HUES6 (cell line): ENCODE measurements around the gene TMOD4.
A peak's percentile ranks its signal among the peaks of the same experiment; 100 is the strongest.

Source experiments
- H3K27ac ChIP-seq: 2 replicates; pipeline ENCODE4 v1.7.0; 2013; ENCODE audit warnings: low read depth, mild to moderate bottlenecking, low read length, inconsistent platforms
- H3K27me3 ChIP-seq: 2 replicates; pipeline ENCODE4 v1.6.1; 2013; ENCODE audit warnings: low read length; ENCODE audit not compliant: control insufficient read depth, insufficient read depth
- H3K36me3 ChIP-seq: 2 replicates; pipeline ENCODE4 v1.6.1; 2013; ENCODE audit warnings: low read length; ENCODE audit not compliant: control insufficient read depth, insufficient read depth
- H3K4me1 ChIP-seq: 2 replicates; pipeline ENCODE4 v1.6.1; 2013; ENCODE audit warnings: low read length; ENCODE audit not compliant: control insufficient read depth, insufficient read depth
- H3K4me3 ChIP-seq: 2 replicates; pipeline ENCODE4 v1.5.1; 2013; ENCODE audit warnings: low read depth, low read length
- H3K9ac ChIP-seq: one replicate; pipeline ENCODE4 v1.6.1; 2013; ENCODE audit warnings: mild to moderate bottlenecking, low read length
- H3K9me3 ChIP-seq: 2 replicates; pipeline ENCODE4 v1.6.1; 2013; ENCODE audit warnings: low read depth, low read length; ENCODE audit not compliant: control insufficient read depth, insufficient read depth

Gene TMOD4

GRCh38 chr1:151142411-151143056 is 33.2 kb downstream of the TMOD4 start:
- Histone ChIP-seq H3K9me3 (no peaks in the 10 kb centered on the region), H3K36me3 (peaks cover 7% of the 10 kb centered on the region; the same call in 1 of the 2 replicates), H3K9ac (no peak overlapping the region), H3K27me3 (peaks cover 21% of the 10 kb centered on the region), H3K4me3 (no peak overlapping the region), H3K4me1 (peaks cover 36% of the 10 kb centered on the region), H3K27ac (no peak overlapping the region)

GRCh38 chr1:151137789-151138188 is 38.0 kb downstream of the TMOD4 start:
- H3K36me3 ChIP-seq, result peaks cover 32% of the 10 kb centered on the region
- H3K27ac ChIP-seq, result no peak overlapping the region
- no peak overlapping the region for H3K4me3 ChIP-seq
- H3K4me1 ChIP-seq, result peaks cover 8% of the 10 kb centered on the region
- H3K9ac ChIP-seq, result no peak overlapping the region
- peaks cover 9% of the 10 kb centered on the region; the same call in 1 of the 2 replicates for H3K27me3 ChIP-seq
- H3K9me3 ChIP-seq, result no peaks in the 10 kb centered on the region

GRCh38 chr1:151135433-151136385 is 40.1 kb downstream of the TMOD4 start:
- no peaks in the 10 kb centered on the region for H3K9me3 ChIP-seq
- peaks cover 15% of the 10 kb centered on the region; the same call in 1 of the 2 replicates for H3K4me1 ChIP-seq
- H3K36me3 ChIP-seq, result peaks cover 32% of the 10 kb centered on the region
- no peak overlapping the region for H3K4me3 ChIP-seq
- peaks cover 18% of the 10 kb centered on the region; the same call in 1 of the 2 replicates for H3K27me3 ChIP-seq
- no peak overlapping the region for H3K27ac ChIP-seq
- H3K9ac ChIP-seq, result no peak overlapping the region

- H3K36me3 ChIP-seq, result peaks cover 32% of the 10 kb centered on the region
- peaks cover 16% of the 10 kb centered on the region; the same call in 1 of the 2 replicates for H3K4me1 ChIP-seq
- H3K27ac ChIP-seq, result no peak overlapping the region
- no peaks in the 10 kb centered on the region for H3K9me3 ChIP-seq
- H3K9ac ChIP-seq, result no peak overlapping the region
- H3K4me3 ChIP-seq, result no peak overlapping the region
- H3K27me3 ChIP-seq, result peaks cover 18% of the 10 kb centered on the region; the same call in 1 of the 2 replicates
Observed at GRCh38 chr1:151134991-151135390, 40.8 kb downstream of the TMOD4 start.

- H3K9ac ChIP-seq, result no peak overlapping the region
- H3K4me1 ChIP-seq, result peaks cover 16% of the 10 kb centered on the region; the same call in 1 of the 2 replicates
- H3K9me3 ChIP-seq, result no peaks in the 10 kb centered on the region
- H3K36me3 ChIP-seq, result peaks cover 29% of the 10 kb centered on the region
- no peak overlapping the region for H3K4me3 ChIP-seq
- no peak overlapping the region for H3K27ac ChIP-seq
- H3K27me3 ChIP-seq, result peaks cover 18% of the 10 kb centered on the region; the same call in 1 of the 2 replicates
Observed at GRCh38 chr1:151134396-151134795, 41.4 kb downstream of the TMOD4 start.

GRCh38 chr1:151133018-151133806 is 42.6 kb downstream of the TMOD4 start:
- no peak overlapping the region for H3K27ac ChIP-seq
- peak overlapping the region; percentile 56 for H3K4me3 ChIP-seq

DNA sequence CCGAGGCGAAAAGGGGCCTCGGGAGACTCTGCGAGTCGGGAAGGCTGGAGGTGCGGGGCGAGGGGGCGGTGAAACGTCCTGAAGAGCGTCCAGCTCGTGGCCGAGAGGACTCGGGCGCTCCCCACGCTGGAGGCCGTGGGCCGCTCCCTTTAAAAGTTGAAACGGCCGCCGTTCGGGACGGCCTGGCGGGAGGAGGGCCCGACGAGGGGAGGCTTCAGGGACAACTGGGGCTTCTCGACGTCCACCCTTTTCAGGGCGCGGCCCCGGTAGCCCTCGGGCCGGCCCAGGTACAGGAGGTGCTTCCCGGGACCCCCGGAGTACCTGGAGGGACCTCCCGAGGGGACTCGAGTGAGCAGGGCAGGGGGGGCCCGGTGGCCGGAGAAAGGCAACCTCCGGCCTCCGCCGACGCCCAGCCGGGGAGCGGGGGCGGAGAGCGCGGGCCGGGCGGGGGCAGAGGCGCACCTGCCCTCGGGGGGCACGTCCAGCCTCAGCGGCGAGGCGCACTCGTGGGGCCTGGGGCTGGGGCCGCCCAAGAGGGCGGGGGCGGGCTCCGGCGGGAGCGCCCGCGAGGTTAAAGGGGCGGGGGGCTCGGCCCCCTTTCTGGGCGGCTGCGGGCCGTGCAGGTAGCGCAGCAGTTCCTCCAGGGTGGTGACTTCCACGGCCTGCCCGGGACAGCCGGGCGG is 43.3 kb downstream of the TMOD4 start:
- H3K36me3 ChIP-seq, result peaks cover 26% of the 10 kb centered on the region
- H3K4me3 ChIP-seq, result peak overlapping the region; percentile 56
- H3K27ac ChIP-seq, result no peak overlapping the region; the same call in 1 of the 2 replicates
- no peaks in the 10 kb centered on the region for H3K9me3 ChIP-seq
- H3K9ac ChIP-seq, result no peak overlapping the region
- peaks cover 16% of the 10 kb centered on the region; the same call in 1 of the 2 replicates for H3K4me1 ChIP-seq
- peaks cover 18% of the 10 kb centered on the region; the same call in 1 of the 2 replicates for H3K27me3 ChIP-seq

More at GRCh38 chr1:151133018-151133806, 42.6 kb downstream of the TMOD4 start:
- Histone ChIP-seq H3K4me1 (peaks cover 16% of the 10 kb centered on the region; the same call in 1 of the 2 replicates), H3K9ac (no peak overlapping the region), H3K27me3 (peaks cover 18% of the 10 kb centered on the region; the same call in 1 of the 2 replicates), H3K36me3 (peaks cover 26% of the 10 kb centered on the region), H3K9me3 (no peaks in the 10 kb centered on the region)

DNA sequence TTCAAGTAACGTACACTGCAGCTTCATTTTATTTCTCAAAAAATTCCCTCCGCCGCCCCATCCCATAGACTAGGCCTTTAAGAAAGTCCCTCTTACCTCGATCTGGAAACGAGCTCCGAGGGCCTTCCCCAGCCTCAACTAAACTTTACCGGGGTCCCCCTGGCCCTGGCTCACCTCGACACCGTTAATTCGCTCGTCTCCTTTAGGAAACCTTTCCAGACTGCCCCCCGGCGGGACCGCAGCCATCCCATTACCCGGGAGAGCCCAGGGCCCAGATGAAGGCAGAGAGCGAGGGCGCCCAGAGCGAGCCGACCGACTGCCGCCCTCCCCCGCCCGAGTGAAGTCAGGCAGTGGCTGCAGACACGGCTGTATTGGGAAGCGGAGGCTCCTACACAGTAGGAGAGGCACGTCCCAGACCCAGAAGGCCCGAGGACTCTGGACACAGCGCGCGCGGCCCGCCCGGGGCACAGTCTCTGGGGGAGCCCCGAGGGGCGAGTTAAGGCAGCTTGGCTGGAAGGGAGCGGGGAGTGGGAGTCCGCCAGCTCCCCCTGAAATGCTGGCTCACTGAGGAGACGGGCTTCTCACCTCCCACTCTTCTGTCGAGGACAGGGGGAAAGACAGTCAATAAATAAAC is 44.0 kb downstream of the TMOD4 start:
- peaks cover 18% of the 10 kb centered on the region; the same call in 1 of the 2 replicates for H3K27me3 ChIP-seq
- H3K9ac ChIP-seq, result peak overlapping the region; percentile 1
- no peaks in the 10 kb centered on the region for H3K9me3 ChIP-seq
- H3K4me1 ChIP-seq, result peaks cover 16% of the 10 kb centered on the region; the same call in 1 of the 2 replicates
- H3K36me3 ChIP-seq, result peaks cover 26% of the 10 kb centered on the region
- H3K4me3 ChIP-seq, result peak overlapping the region; percentile 52
- H3K27ac ChIP-seq, result no peak overlapping the region; the same call in 1 of the 2 replicates

GRCh38 chr1:151130987-151131586 is 44.7 kb downstream of the TMOD4 start:
- H3K27ac ChIP-seq, result no peak overlapping the region
- H3K9ac ChIP-seq, result peak overlapping the region; percentile 5
- peaks cover 19% of the 10 kb centered on the region for H3K36me3 ChIP-seq

More at GRCh38 chr1:151130987-151131586, 44.7 kb downstream of the TMOD4 start:
- H3K4me1 ChIP-seq, result peaks cover 16% of the 10 kb centered on the region; the same call in 1 of the 2 replicates
- peak overlapping the region; percentile 52 for H3K4me3 ChIP-seq
- no peaks in the 10 kb centered on the region for H3K9me3 ChIP-seq
- H3K27me3 ChIP-seq, result peaks cover 18% of the 10 kb centered on the region; the same call in 1 of the 2 replicates
